ENCODE measurements around the gene SULT1C3. TPM values are rescaled to one million over a fixed set of nuclear protein-coding genes. Genes with fewer than 3 reads are reported as not detected.

Gene SULT1C3
- polyA plus RNA-seq, 1 donor, result 0.46 TPM

GRCh38 chr2:108293850-108294249, 54.1 kb downstream of the SULT1C3 start:
- H3K36me3 ChIP-seq (ENCODE audit: control insufficient read depth, insufficient read depth, low read length), result peaks cover 49% of the 10 kb centered on the region
- no peaks in the 10 kb centered on the region for H3K9me3 ChIP-seq (ENCODE audit: control insufficient read depth, low read depth, low read length)
- no peaks in the 10 kb centered on the region for H3K27me3 ChIP-seq (ENCODE audit: control insufficient read depth, insufficient read depth, low read length)
- DNase-seq, result peak in 1 of 2 donors; percentile 71
- peak overlapping the region; percentile 53 for H3K27ac ChIP-seq (ENCODE audit: low read length)
- no peak overlapping the region for H3K4me3 ChIP-seq (ENCODE audit: low read length)
- WGBS (ENCODE audit: insufficient coverage, low lambda C conversion rate), result no CpG with 5 or more reads among the region's 4 CpGs
- H3K4me1 ChIP-seq (ENCODE audit: control insufficient read depth, insufficient read depth, low read length), result peaks cover 27% of the 10 kb centered on the region

- no peaks in the 10 kb centered on the region for H3K27me3 ChIP-seq (ENCODE audit: control insufficient read depth, insufficient read depth, low read length)
- H3K4me3 ChIP-seq (ENCODE audit: low read length), result no peak overlapping the region
- no CpG with 5 or more reads among the region's 9 CpGs for WGBS (ENCODE audit: insufficient coverage, low lambda C conversion rate)
- peaks cover 69% of the 10 kb centered on the region for H3K36me3 ChIP-seq (ENCODE audit: control insufficient read depth, insufficient read depth, low read length)
- no peak overlapping the region for H3K27ac ChIP-seq (ENCODE audit: low read length)
- DNase-seq, result no peak
- peaks cover 20% of the 10 kb centered on the region for H3K4me1 ChIP-seq (ENCODE audit: control insufficient read depth, insufficient read depth, low read length)
- no peaks in the 10 kb centered on the region for H3K9me3 ChIP-seq (ENCODE audit: control insufficient read depth, low read depth, low read length)
Measured at GRCh38 chr2:108297436-108298141, 57.8 kb downstream of the SULT1C3 start.

- no peaks in the 10 kb centered on the region for H3K9me3 ChIP-seq (ENCODE audit: control insufficient read depth, low read depth, low read length)
- 88% methylated on average over 4 of the region's 7 CpGs for WGBS (ENCODE audit: insufficient coverage, low lambda C conversion rate)
- no peaks in the 10 kb centered on the region for H3K27me3 ChIP-seq (ENCODE audit: control insufficient read depth, insufficient read depth, low read length)
- H3K4me1 ChIP-seq (ENCODE audit: control insufficient read depth, insufficient read depth, low read length), result no peaks in the 10 kb centered on the region
- H3K4me3 ChIP-seq (ENCODE audit: low read length), result no peak overlapping the region
- peaks cover 68% of the 10 kb centered on the region for H3K36me3 ChIP-seq (ENCODE audit: control insufficient read depth, insufficient read depth, low read length)
- no peak for DNase-seq
- no peak overlapping the region for H3K27ac ChIP-seq (ENCODE audit: low read length)
Measured at GRCh38 chr2:108301558-108301957, 61.8 kb downstream of the SULT1C3 start.

- H3K27ac ChIP-seq (ENCODE audit: low read length), result no peak overlapping the region
- H3K36me3 ChIP-seq (ENCODE audit: control insufficient read depth, insufficient read depth, low read length), result peaks cover 50% of the 10 kb centered on the region
- no peaks in the 10 kb centered on the region for H3K9me3 ChIP-seq (ENCODE audit: control insufficient read depth, low read depth, low read length)
- no peak overlapping the region for H3K4me3 ChIP-seq (ENCODE audit: low read length)
- H3K27me3 ChIP-seq (ENCODE audit: control insufficient read depth, insufficient read depth, low read length), result no peaks in the 10 kb centered on the region
- no CpG with 5 or more reads among the region's 2 CpGs for WGBS (ENCODE audit: insufficient coverage, low lambda C conversion rate)
- no peak for DNase-seq
- no peaks in the 10 kb centered on the region for H3K4me1 ChIP-seq (ENCODE audit: control insufficient read depth, insufficient read depth, low read length)
Measured at GRCh38 chr2:108304975-108305374, 65.2 kb downstream of the SULT1C3 start.

GRCh38 chr2:108305901-108306300, 66.1 kb downstream of the SULT1C3 start:
- no CpG with 5 or more reads among the region's 2 CpGs for WGBS (ENCODE audit: insufficient coverage, low lambda C conversion rate)
- Histone ChIP-seq H3K4me1 (ENCODE audit: control insufficient read depth, insufficient read depth, low read length) (no peaks in the 10 kb centered on the region), H3K27me3 (ENCODE audit: control insufficient read depth, insufficient read depth, low read length) (no peaks in the 10 kb centered on the region), H3K36me3 (ENCODE audit: control insufficient read depth, insufficient read depth, low read length) (peaks cover 42% of the 10 kb centered on the region), H3K9me3 (ENCODE audit: control insufficient read depth, low read depth, low read length) (no peaks in the 10 kb centered on the region), H3K4me3 (ENCODE audit: low read length) (no peak overlapping the region), H3K27ac (ENCODE audit: low read length) (no peak overlapping the region)
- no peak for DNase-seq

- Histone ChIP-seq H3K4me3 (ENCODE audit: low read length) (no peak overlapping the region), H3K4me1 (ENCODE audit: control insufficient read depth, insufficient read depth, low read length) (peaks cover 24% of the 10 kb centered on the region), H3K36me3 (ENCODE audit: control insufficient read depth, insufficient read depth, low read length) (peaks cover 21% of the 10 kb centered on the region), H3K9me3 (ENCODE audit: control insufficient read depth, low read depth, low read length) (peaks cover 3% of the 10 kb centered on the region), H3K27ac (ENCODE audit: low read length) (no peak overlapping the region), H3K27me3 (ENCODE audit: control insufficient read depth, insufficient read depth, low read length) (no peaks in the 10 kb centered on the region)
- DNase-seq, result no peak
Measured at GRCh38 chr2:108309903-108310302, 70.1 kb downstream of the SULT1C3 start.

Other genes starting within 250 kb of the SULT1C3 start
- 238 TPM for gene SULT1C2, start 48.9 kb downstream of the SULT1C3 start, polyA plus RNA-seq
- 18.0 TPM for gene SULT1C4, start 138.0 kb downstream of the SULT1C3 start, polyA plus RNA-seq
- 95.7 TPM for gene GCC2, start 209.2 kb downstream of the SULT1C3 start, polyA plus RNA-seq

Measured in large intestine (tissue), 3 donors.